ENCODE measurements around the gene SUGP2.

DNA sequence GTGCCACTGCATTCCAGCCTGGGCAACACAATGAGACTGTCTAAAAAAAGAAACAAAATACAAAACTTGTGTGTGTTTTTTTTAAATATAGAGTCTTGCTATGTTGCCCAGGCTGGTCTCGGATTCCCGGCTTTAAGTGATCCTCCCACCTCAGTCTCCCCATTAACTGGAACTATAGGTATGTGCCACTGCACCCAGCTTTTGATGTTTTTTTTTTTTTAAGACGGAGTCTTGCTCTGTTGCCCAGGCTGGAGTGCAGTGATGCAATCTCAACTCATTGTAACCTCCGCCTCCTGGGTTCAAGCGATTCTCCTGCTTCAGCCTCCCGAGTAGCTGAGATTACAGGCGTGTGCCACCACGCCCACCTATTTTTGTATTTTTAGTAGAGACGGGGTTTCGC lies 37.0 kb downstream of the SUGP2 start:
- TF ChIP-seq, protein P1, sequence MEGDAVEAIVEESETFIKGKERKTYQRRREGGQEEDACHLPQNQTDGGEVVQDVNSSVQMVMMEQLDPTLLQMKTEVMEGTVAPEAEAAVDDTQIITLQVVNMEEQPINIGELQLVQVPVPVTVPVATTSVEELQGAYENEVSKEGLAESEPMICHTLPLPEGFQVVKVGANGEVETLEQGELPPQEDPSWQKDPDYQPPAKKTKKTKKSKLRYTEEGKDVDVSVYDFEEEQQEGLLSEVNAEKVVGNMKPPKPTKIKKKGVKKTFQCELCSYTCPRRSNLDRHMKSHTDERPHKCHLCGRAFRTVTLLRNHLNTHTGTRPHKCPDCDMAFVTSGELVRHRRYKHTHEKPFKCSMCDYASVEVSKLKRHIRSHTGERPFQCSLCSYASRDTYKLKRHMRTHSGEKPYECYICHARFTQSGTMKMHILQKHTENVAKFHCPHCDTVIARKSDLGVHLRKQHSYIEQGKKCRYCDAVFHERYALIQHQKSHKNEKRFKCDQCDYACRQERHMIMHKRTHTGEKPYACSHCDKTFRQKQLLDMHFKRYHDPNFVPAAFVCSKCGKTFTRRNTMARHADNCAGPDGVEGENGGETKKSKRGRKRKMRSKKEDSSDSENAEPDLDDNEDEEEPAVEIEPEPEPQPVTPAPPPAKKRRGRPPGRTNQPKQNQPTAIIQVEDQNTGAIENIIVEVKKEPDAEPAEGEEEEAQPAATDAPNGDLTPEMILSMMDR (IDR thresholded peaks at IDR 0.05): no peak
- TF ChIP-seq POLR2A (IDR thresholded peaks at IDR 0.05) (no peak), EP300 (IDR thresholded peaks at IDR 0.05) (no peak)
